GM18519 (cell line): ENCODE data around the gene GPR161.
A peak's percentile ranks its signal among the peaks of the same experiment; 100 is the strongest.

Experiments
- ATAC-seq: cut with Tn5 transposase; IDR thresholded peaks from one replicate; pipeline ENCODE4 v1.9.1; 2021; ENCODE audit warnings: mild to moderate bottlenecking, moderate library complexity; ENCODE audit not compliant: unreplicated experiment, low FRiP score

The GPR161 gene

DNA sequence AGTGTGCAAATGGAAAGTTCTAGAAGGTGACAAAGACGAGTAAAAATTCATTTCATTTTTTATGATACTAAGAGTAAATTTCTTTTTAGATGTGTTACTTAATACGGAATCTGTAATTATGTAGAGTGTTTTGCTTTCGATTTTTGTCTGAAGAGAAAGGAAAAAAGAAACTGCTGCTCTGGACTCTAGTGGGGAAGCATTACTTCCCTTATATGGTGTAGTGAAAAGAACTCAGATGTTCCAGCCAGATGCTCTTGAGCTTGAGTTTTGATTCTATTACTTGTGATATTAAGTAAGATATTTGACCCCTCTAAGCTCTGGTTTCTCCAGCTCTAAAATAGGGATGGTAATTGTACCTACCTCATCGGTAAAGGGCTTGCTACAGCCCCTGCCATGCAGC lies 12.2 kb upstream of the GPR161 start:
- peak; percentile 46 for ATAC-seq

DNA sequence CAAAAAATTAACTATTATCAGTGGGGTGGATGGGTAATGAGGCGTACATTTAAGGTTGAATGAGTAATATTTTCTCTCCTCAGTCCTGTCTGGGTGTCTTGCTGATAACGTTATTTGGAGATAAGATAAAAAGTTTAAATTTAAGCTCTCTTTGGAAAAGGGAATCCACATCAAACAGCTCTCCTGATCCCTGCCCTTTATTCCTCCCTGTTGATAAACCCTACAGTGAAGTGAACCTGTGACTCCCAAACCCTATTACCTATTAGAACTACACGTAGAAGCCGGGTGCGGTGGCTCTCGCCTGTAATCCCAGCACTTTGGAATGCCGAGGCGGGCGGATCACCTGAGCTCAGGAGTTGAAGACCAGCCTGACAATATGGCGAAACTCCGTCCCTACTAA lies 9.9 kb upstream of the GPR161 start:
- no peak for ATAC-seq

DNA sequence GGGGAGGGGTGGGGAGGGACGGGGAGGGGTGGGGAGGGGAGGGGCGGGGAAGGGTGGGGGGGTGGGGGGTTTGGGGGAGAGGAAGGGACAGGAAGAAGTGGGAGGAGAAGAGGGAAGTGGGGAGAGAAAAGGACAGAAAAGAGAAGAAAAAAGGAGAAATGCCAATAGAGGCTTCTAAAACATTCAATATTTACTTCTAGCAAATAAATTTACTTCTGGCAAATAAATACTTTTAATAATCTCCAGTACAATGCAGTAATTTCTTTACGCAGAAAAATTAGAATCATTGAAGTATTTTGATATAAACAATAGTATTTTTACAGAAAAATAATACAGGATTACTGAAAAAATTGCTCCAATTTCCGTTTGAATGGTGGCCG lies 9.4 kb upstream of the GPR161 start:
- no peak for ATAC-seq

DNA sequence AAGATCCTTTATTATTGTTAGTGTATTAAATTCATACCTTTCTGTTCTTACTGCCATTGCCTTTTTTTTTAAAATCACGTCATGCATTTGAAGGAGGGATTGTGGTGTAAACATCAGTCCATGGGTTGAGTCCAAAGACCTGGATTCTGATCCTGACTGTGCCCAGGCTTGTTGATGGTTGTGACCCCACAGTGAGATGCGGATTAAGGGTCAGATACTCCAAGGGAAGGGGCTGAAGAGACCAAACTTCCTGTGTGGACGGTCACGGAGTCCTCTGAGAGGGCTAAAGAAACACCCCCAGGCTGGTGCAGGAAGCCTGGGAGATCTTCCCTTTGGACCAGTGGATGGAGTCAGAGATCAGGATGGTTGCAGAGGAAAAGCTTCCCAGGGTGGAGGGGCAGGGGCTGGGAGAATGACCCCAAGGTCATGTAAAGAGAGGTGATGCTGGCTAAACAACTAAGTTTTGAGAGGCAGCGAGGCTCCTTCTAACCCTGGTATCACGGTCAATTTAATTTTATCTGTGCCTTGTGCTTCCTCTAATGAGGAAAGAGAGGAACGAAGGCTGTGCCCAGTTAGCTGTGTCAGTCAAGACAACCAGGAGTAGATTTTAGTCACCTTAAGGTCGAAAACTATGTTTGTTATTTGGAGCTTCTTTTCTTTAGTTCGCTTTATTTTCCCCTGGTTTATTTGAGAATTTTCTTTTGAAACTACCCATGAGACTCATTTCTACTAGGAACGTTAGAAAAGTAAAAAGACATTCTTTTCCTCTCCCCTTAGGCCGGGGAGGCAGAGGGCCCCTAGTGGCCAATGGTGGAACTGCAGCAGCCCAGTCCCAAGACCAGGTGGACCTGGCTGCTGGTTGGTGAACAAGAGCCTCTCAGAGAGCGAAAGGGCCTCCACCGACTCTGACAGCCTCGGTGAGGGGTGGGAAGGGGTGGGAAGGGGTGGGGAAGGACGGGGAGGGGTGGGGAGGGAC lies 8.7 kb upstream of the GPR161 start:
- ATAC-seq: peak; percentile 91

DNA sequence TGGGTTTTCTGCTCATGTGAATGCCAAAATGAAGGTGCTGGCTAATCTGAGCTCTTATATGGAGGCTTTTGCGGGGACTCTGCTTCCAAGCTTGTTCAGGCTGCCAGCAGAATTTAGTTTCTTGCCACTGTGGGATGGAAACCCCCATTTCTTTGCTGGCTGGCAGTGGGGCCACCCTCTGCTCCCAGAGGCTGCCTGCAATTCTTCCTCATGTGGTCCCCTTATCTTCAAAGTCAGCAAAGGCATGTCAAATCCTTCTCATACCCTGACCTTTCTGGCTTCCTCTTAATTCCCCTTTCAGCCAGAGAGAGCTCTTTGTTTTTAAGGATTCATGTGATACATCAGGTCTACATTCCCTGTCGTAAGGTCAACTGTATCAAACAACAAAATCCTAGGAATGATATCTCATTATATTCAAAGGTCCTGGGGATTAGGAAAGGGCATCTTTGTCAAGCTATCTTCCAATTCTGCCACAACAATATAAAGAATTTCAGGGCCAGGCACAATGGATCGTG lies 5.2 kb upstream of the GPR161 start:
- ATAC-seq: no peak

DNA sequence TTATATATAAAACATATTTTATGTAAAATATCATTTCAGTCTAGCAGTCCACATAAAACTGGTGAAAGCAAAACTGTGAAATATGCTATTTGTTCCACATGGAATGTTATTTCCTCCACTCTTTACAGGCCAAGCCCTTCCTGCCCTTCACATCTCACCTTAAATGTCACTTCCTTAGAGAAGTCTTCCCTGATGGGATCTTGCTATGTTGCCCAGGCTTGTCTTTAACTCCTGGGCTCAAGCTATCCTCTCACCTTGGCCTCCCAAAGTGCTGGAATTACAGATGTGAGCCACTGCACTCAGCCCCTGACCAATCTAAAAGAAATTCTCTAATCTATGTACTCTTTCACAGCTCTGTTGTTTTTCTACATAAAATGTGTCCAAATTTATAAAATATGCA lies 2.3 kb upstream of the GPR161 start:
- ATAC-seq: no peak

DNA sequence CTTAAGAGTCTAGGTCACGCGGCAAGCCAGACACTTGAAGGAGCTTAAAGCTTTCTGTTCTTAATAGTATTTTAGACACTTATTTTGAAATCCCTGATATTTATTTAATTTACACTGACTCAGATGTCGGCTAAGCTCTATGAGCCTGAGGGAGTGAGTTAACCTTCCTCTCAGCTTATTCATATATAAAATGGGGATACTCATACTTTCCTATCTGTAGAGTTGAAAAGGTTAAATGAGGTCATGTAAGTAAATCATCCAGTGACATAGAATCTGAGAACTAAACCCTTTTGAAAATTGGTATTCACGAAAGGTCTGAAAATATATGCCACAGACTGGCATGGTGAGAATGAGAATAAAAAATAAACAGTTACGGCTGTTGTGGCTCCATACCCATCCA lies 1.4 kb upstream of the GPR161 start:
- ATAC-seq: no peak

DNA sequence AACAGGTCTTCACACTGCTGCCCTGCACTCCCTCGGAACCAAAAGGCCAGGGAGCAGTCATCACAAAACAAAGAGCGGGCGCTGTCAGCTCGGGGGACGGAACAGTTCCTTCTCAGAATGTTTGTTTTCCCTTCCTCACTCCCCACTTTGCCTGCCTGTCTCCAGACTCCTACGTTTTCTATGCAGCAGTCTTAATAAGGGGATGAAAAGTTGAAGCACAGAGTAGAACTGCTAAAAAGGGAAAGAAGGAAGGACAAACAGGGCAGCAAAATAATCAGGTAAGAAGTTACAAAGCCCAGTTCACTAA lies 738 bp upstream of the GPR161 start:
- ATAC-seq: no peak

DNA sequence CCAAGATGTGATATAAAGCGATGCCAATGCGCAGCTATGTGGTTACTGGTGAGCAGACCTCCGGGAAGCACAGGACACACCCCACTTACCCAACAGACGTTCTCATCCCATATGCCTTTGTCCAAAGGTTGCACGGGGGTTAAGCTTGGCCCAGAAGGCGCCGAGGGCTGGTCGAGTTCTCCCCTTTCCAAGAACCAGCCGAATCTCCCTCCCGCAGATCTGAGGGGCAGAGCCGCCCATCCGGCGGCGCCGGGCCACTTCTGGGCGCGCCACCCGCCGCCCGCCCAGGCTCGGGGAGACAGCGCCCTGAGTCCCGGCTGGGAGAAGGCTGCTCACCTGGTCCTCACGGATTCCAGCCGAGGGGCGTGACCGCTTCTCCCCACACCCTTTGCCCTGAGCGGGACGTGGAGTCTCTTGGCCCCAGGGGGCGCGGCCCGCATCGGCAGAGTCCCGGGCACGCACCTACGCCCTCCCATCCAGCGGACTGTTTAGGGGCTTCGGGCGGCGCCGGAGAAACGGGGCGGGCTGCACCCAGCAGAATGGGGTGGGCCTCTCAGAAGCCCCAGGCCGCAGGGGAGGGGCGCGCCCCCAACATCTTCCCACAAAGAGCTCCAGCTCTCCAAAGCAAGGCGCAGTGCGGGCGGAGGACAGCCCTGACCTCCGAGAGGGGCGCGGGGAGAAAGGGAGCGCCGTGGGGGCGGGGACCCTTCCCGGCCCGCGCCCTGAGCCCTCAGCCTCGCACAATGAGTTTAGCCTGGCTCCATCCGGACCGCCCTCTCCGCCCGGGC lies 615 bp downstream of the GPR161 start:
- ATAC-seq: no peak

DNA sequence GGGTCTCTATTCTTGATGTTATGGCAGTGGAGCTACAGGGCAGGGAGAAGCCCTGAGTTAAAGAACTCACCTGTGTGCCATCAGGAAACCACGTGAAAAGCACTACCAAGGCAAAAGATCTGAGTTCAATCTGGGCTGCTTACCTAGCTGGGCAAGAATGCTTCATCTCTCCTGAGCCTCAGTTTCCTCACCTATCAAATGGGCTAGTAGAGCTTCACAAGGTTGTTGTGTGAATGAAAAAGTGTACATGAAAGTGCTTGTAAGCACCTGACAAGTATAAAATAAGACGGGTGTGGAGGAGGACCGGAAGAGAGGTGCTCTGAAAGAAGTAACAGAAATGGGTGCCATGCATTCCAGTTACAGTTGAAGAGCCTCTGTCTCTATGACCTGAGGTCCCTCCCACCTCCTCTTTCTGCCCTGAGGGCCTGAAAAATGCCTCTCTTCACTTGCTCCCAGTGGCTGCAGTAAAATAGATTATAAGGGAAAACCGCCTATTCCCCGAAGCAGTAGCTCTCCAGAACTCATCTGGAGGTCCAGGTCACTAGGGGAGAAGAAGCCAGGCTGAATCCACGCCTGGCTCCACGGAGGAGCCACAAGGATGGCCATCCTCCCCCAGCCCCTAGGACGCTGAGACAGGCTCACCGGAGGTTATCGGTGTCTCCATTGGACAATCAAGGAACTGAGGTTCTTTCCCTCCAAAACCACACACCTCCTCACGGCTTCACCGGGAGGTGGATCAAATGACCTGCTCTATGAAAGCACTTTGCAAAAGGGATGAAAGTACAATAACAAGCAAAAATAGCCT lies 1.4 kb downstream of the GPR161 start:
- ATAC-seq: no peak

DNA sequence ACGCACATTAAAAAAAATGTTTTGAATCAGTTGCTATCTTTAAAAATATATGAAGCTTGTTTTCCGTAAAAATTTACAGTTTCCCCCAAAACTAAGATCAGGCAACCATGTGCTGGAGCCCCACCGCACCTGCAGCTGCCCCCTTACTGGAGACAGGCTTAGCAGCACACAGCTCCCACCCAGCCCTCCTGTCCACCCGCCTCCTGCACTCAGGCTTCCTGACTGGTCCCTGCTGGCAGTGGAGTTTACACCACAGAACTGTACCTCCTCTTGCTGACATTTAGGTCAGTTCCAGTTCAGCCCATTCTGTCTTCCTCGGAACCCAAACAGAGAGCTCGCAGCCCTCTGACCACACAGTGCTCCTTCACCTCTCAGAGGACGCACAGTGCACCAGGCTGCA lies 2.1 kb downstream of the GPR161 start:
- ATAC-seq: no peak

DNA sequence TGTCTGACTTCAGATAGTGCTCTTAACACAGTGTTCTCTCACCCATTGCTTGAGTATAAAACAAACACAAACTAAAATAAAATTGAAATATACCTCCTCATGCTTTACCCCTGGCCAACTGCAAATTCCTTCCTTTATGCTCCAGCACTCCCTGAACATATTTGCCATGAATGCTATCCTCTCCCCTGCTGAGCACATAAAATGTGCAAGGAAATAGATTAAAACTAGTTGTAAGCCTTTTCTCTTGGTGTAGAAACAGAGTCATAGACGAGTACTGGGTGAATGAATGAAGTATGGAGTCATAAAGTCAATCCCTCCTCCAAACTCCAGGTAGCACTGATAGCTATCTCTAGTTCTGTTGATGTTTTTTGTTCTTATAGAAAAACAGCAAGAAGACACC lies 2.6 kb downstream of the GPR161 start:
- ATAC-seq: no peak

DNA sequence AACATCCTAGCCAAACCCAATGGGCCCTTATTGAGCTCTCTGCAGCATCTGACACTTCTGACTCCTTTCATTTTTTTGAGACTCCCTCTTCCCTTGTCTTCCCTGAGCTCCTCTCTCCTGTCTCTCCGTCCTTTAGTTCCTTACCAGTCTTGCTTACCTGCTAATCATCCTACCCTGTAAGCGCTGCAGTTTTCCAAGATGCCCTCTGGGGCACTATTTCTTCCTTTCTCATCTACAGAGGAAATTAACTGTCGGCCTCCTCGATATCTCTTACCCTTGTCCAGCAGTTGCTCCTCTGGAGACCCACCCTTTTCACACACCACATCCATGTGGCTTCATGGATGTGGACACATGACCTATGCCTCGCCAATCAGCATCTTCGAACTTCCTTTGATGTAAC lies 6.8 kb downstream of the GPR161 start:
- no peak for ATAC-seq

DNA sequence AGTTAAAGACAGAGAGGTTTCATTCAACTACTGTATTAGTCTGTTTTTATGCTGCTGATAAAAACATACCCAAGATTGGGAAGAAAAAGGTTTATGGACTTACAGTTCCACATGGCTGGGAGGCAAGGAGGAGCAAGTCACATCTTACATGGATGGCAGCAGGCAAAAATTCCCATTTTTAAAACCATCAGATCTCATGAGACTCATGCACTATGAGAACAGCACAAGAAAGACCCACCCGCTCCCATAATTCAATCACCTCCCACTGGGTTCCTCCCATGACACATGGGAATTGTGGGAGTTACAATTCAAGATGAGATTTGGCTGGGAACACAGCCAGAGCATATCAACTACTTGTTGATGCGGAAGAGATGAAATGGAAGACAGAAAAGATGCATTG lies 9.2 kb downstream of the GPR161 start:
- no peak for ATAC-seq

DNA sequence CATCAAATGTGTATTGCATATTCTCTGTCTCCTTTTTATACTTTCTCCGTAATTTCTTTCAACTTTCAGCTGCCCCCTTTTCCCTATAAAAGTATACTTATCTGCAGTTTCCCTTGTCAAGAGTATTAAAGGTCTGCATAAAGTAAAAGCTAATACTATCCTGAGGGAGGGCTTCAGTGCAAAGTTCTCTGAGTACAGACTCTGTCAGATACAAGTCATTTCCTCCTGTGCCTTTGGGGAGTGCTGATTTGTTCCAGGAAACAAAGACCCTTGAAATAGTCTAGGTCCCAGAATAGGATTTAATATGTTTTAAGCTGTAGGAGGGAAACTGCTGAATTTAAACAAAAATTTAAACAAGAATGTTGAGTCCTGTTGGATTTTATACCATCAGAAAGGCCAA lies 11.7 kb downstream of the GPR161 start:
- ATAC-seq: no peak

DNA sequence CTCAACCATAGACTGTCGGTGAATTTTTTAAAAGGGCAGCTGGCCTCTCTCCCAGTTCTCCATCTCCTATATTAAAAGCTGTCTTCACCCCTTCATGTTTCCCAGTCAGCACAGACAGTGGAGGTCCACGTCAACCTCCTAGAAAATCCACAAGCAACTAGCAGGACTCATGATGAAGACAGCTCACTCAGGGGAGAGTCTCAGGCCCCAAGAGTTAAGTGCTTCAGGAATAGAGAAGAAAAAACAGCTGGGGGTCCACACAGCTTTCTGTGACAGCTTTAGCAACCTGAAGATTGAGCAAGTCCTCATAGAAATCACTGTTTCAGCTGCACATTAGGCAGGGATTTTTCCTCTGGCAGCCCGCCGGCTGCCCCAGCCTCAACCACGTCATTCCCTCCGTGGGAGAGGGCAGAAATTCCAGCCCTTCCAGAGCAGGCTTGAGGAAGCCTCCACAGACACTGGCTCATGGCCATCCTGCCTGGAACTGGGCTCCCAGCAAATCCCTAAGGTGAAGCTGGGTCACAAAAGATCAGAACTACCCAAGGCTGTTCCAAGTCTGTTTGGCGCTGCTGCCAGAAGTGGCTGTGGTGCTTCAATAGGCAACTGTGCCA lies 15.2 kb downstream of the GPR161 start:
- ATAC-seq: no peak

DNA sequence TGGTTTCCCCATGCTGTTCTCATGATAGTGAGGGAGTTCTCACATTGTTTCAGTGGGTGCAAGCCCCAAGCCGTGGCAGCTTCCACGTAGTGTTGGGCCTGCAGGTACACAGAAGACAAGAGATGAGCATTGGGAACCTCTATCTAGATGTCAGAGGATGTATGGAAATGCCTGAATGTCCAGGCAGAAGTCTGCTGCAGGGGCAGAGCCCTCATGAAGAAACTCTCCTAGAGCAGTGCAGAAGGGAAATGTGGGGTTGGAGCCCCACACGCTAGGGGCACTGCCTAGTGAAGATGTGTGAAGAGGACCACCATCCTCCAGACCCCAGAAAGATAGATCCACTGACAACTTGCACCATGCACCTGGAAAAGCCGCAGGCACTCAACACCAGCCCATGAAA lies 17.0 kb downstream of the GPR161 start:
- no peak for ATAC-seq

DNA sequence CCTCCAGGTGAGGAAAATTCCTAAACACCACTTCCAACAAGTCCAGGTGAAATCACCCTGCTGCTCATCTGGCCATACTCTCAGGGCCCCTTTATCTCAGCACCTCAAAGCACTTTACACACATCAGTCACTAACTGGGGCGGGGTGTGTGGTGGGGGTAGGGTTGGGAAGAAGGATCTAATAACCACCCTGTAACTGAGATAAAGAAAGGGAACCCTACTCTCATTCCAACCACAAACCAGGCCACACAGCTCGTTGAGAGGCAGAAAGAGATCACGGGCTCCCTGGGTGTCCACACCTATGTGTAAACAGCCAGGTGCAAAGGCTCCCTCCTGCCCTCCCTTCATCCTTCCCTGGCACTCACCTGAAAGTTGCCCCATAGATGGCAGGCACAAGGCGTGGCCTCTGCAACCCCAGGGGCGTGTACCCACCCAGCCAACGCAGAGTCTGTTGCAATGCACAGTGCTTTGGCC lies 20.4 kb downstream of the GPR161 start:
- no peak for ATAC-seq

DNA sequence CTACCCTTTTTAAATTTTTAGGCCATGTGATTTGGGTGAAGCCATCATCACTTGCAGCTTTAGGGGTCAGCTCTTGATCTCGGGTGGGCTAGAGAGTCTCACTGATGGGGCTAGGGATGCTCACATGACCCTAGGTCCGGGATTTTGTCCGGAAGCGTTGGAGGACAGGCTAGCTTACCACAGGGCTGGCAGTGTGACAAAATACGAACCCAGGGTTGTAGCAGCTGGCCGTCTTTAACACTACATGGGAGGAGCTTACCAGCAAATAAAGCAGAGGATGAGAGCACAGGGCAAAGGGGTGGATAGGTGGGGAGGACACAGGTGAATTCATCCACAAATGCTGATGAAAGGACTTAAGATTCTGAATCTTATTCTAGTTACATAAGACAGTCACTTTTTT lies 21.9 kb downstream of the GPR161 start:
- no peak for ATAC-seq

DNA sequence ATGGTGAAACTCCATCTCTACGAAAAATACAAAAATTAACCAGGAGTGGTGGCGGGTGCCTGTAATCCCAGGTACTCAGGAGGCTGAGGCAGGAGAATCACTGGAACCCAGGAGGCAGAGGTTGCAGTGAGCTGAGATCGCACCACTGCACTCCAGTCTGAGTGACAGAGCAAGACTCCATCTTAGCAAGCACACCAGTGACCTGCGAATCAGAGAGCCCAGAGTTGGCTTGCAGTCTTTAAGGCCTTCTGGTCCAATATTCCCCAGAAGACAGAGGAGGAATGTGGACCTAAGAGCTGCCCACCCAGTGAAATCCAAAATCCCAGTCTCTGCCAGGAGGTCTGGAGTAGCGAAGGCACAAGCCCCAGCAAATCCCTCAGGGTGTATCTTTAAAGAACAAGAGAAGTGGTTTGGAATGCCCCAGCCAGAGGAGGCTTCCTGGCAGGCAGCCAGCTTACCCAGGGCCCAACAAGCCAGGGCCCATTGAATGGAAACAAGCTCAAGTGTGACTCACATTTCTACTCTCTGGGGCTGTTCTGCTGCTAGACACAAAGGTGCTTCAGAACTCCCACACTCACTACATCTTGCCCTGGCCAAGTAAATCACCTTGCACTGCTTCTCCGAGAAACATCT lies 23.9 kb downstream of the GPR161 start:
- ATAC-seq: no peak
